ENCODE measurements around the gene UVRAG. TPM values are rescaled to one million over a fixed set of nuclear protein-coding genes. Genes with fewer than 3 reads are reported as not detected.

The UVRAG gene
- total RNA-seq, 1 donor from 2014 or later = 14.1 TPM

GRCh38 chr11:75981546-75981945, 166.5 kb downstream of the UVRAG start:
- H3K36me3 ChIP-seq (ENCODE audit: control insufficient read depth in 3 of 3, insufficient read depth in 3 of 3, low read length in 3 of 3) = peaks cover 0 to 12% (median 3%) of the 10 kb centered on the region in 3 donors
- no peak overlapping the region for H3K4me3 ChIP-seq (ENCODE audit: low read length in 3 of 3)
- H3K27me3 ChIP-seq (ENCODE audit: control insufficient read depth in 3 of 3, insufficient read depth in 3 of 3, low read length in 3 of 3) = no peaks in the 10 kb centered on the region
- no peaks in the 10 kb centered on the region for H3K9me3 ChIP-seq (ENCODE audit: control insufficient read depth in 3 of 3, low read length in 3 of 3)
- no peak overlapping the region for H3K9ac ChIP-seq (ENCODE audit: low read depth in 1 of 3, low read length in 3 of 3)
- H3K4me1 ChIP-seq (ENCODE audit: control insufficient read depth in 3 of 3, insufficient read depth in 3 of 3, low read length in 3 of 3) = peaks cover 0 to 6% (median 2%) of the 10 kb centered on the region in 3 donors
- no peak overlapping the region for H3K27ac ChIP-seq (ENCODE audit: low read depth, low read length)

GRCh38 chr11:75982309-75982708, 167.3 kb downstream of the UVRAG start:
- H3K27me3 ChIP-seq (ENCODE audit: control insufficient read depth in 3 of 3, insufficient read depth in 3 of 3, low read length in 3 of 3) = no peaks in the 10 kb centered on the region
- peaks cover 0 to 6% (median 2%) of the 10 kb centered on the region in 3 donors for H3K4me1 ChIP-seq (ENCODE audit: control insufficient read depth in 3 of 3, insufficient read depth in 3 of 3, low read length in 3 of 3)
- H3K27ac ChIP-seq (ENCODE audit: low read depth, low read length) = no peak overlapping the region
- peaks cover 0 to 12% (median 3%) of the 10 kb centered on the region in 3 donors for H3K36me3 ChIP-seq (ENCODE audit: control insufficient read depth in 3 of 3, insufficient read depth in 3 of 3, low read length in 3 of 3)
- no peaks in the 10 kb centered on the region for H3K9me3 ChIP-seq (ENCODE audit: control insufficient read depth in 3 of 3, low read length in 3 of 3)
- H3K9ac ChIP-seq (ENCODE audit: low read depth in 1 of 3, low read length in 3 of 3) = no peak overlapping the region
- no peak overlapping the region for H3K4me3 ChIP-seq (ENCODE audit: low read length in 3 of 3)

- H3K4me1 ChIP-seq (ENCODE audit: control insufficient read depth in 3 of 3, insufficient read depth in 3 of 3, low read length in 3 of 3) = peaks cover 0 to 6% (median 2%) of the 10 kb centered on the region in 3 donors
- H3K27ac ChIP-seq (ENCODE audit: low read depth, low read length) = no peak overlapping the region
- no peaks in the 10 kb centered on the region for H3K9me3 ChIP-seq (ENCODE audit: control insufficient read depth in 3 of 3, low read length in 3 of 3)
- peaks cover 0 to 12% (median 3%) of the 10 kb centered on the region in 3 donors for H3K36me3 ChIP-seq (ENCODE audit: control insufficient read depth in 3 of 3, insufficient read depth in 3 of 3, low read length in 3 of 3)
- H3K27me3 ChIP-seq (ENCODE audit: control insufficient read depth in 3 of 3, insufficient read depth in 3 of 3, low read length in 3 of 3) = no peaks in the 10 kb centered on the region
- no peak overlapping the region for H3K4me3 ChIP-seq (ENCODE audit: low read length in 3 of 3)
- H3K9ac ChIP-seq (ENCODE audit: low read depth in 1 of 3, low read length in 3 of 3) = no peak overlapping the region
Observed at GRCh38 chr11:75986966-75987365, 172.0 kb downstream of the UVRAG start.

GRCh38 chr11:75993126-75993525, 178.1 kb downstream of the UVRAG start:
- no peak overlapping the region for H3K27ac ChIP-seq (ENCODE audit: low read depth, low read length)
- H3K9ac ChIP-seq (ENCODE audit: low read depth in 1 of 3, low read length in 3 of 3) = no peak overlapping the region
- H3K9me3 ChIP-seq (ENCODE audit: control insufficient read depth in 3 of 3, low read length in 3 of 3) = no peaks in the 10 kb centered on the region
- H3K36me3 ChIP-seq (ENCODE audit: control insufficient read depth in 3 of 3, insufficient read depth in 3 of 3, low read length in 3 of 3) = no peaks in the 10 kb centered on the region
- no peaks in the 10 kb centered on the region for H3K4me1 ChIP-seq (ENCODE audit: control insufficient read depth in 3 of 3, insufficient read depth in 3 of 3, low read length in 3 of 3)
- no peak overlapping the region for H3K4me3 ChIP-seq (ENCODE audit: low read length in 3 of 3)
- no peaks in the 10 kb centered on the region for H3K27me3 ChIP-seq (ENCODE audit: control insufficient read depth in 3 of 3, insufficient read depth in 3 of 3, low read length in 3 of 3)

DNA sequence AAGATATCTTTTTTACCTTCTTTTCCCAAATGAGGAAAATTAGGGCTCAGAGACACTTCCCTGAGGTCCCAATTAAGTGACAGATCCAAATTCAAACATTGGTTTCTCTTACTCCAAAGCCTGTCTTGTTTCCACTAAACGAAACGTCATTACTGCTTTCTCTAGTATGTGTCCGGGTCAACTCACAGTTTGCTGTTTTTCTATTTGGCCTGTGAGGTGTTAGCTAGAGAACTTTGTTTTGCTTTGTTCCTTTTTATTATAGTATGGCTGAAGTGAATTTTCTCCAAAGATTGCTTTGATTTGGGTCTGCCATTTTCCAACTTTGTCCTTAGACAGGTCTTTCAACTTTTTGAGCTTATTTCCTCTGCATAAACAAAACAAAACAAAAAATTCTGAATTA, 179.6 kb downstream of the UVRAG start:
- Histone ChIP-seq H3K4me1 (ENCODE audit: control insufficient read depth in 3 of 3, insufficient read depth in 3 of 3, low read length in 3 of 3) (no peaks in the 10 kb centered on the region), H3K36me3 (ENCODE audit: control insufficient read depth in 3 of 3, insufficient read depth in 3 of 3, low read length in 3 of 3) (no peaks in the 10 kb centered on the region), H3K27me3 (ENCODE audit: control insufficient read depth in 3 of 3, insufficient read depth in 3 of 3, low read length in 3 of 3) (no peaks in the 10 kb centered on the region), H3K9ac (ENCODE audit: low read depth in 1 of 3, low read length in 3 of 3) (no peak overlapping the region), H3K9me3 (ENCODE audit: control insufficient read depth in 3 of 3, low read length in 3 of 3) (no peaks in the 10 kb centered on the region), H3K4me3 (ENCODE audit: low read length in 3 of 3) (no peak overlapping the region), H3K27ac (ENCODE audit: low read depth, low read length) (no peak overlapping the region)

GRCh38 chr11:75996523-75997442, 181.8 kb downstream of the UVRAG start:
- Histone ChIP-seq H3K4me1 (ENCODE audit: control insufficient read depth in 3 of 3, insufficient read depth in 3 of 3, low read length in 3 of 3) (no peaks in the 10 kb centered on the region), H3K27me3 (ENCODE audit: control insufficient read depth in 3 of 3, insufficient read depth in 3 of 3, low read length in 3 of 3) (no peaks in the 10 kb centered on the region), H3K4me3 (ENCODE audit: low read length in 3 of 3) (no peak overlapping the region), H3K9ac (ENCODE audit: low read depth in 1 of 3, low read length in 3 of 3) (no peak overlapping the region), H3K27ac (ENCODE audit: low read depth, low read length) (no peak overlapping the region), H3K36me3 (ENCODE audit: control insufficient read depth in 3 of 3, insufficient read depth in 3 of 3, low read length in 3 of 3) (no peaks in the 10 kb centered on the region), H3K9me3 (ENCODE audit: control insufficient read depth in 3 of 3, low read length in 3 of 3) (no peaks in the 10 kb centered on the region)

- no peaks in the 10 kb centered on the region for H3K27me3 ChIP-seq (ENCODE audit: control insufficient read depth in 3 of 3, insufficient read depth in 3 of 3, low read length in 3 of 3)
- H3K27ac ChIP-seq (ENCODE audit: low read depth, low read length) = no peak overlapping the region
- H3K36me3 ChIP-seq (ENCODE audit: control insufficient read depth in 3 of 3, insufficient read depth in 3 of 3, low read length in 3 of 3) = peaks cover 6 to 18% (median 17%) of the 10 kb centered on the region in 3 donors
- H3K4me1 ChIP-seq (ENCODE audit: control insufficient read depth in 3 of 3, insufficient read depth in 3 of 3, low read length in 3 of 3) = no peaks in the 10 kb centered on the region
- no peak overlapping the region for H3K9ac ChIP-seq (ENCODE audit: low read depth in 1 of 3, low read length in 3 of 3)
- no peaks in the 10 kb centered on the region for H3K9me3 ChIP-seq (ENCODE audit: control insufficient read depth in 3 of 3, low read length in 3 of 3)
- no peak overlapping the region for H3K4me3 ChIP-seq (ENCODE audit: low read length in 3 of 3)
Observed at GRCh38 chr11:76004400-76004799, 189.4 kb downstream of the UVRAG start.

- Histone ChIP-seq H3K36me3 (ENCODE audit: control insufficient read depth in 3 of 3, insufficient read depth in 3 of 3, low read length in 3 of 3) (peaks cover 6 to 18% (median 17%) of the 10 kb centered on the region in 3 donors), H3K27me3 (ENCODE audit: control insufficient read depth in 3 of 3, insufficient read depth in 3 of 3, low read length in 3 of 3) (no peaks in the 10 kb centered on the region), H3K27ac (ENCODE audit: low read depth, low read length) (no peak overlapping the region), H3K9ac (ENCODE audit: low read depth in 1 of 3, low read length in 3 of 3) (no peak overlapping the region), H3K4me1 (ENCODE audit: control insufficient read depth in 3 of 3, insufficient read depth in 3 of 3, low read length in 3 of 3) (no peaks in the 10 kb centered on the region), H3K9me3 (ENCODE audit: control insufficient read depth in 3 of 3, low read length in 3 of 3) (no peaks in the 10 kb centered on the region), H3K4me3 (ENCODE audit: low read length in 3 of 3) (no peak overlapping the region)
Observed at GRCh38 chr11:76005756-76006155, 190.7 kb downstream of the UVRAG start.

DNA sequence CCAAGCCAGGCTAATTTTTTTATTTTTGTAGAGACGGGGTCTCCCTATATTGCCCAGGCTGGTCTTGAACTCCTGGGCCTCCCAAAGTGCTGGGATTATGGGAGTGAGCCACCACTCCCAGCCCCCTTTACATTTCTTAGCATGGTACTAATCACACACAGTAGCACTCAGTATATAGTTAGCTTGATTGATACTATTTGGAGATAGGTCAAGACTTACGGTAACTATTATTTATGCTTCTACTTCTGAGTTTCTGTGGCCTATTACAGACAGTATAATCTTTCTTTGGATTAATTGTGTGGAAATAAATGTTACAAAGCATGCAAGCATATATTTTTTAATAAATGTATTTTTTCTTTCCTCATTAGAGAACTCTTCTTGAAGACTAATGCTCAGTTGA, 192.2 kb downstream of the UVRAG start:
- no peak overlapping the region for H3K4me3 ChIP-seq (ENCODE audit: low read length in 3 of 3)
- H3K9ac ChIP-seq (ENCODE audit: low read depth in 1 of 3, low read length in 3 of 3) = no peak overlapping the region
- H3K36me3 ChIP-seq (ENCODE audit: control insufficient read depth in 3 of 3, insufficient read depth in 3 of 3, low read length in 3 of 3) = peaks cover 6 to 18% (median 17%) of the 10 kb centered on the region in 3 donors
- H3K9me3 ChIP-seq (ENCODE audit: control insufficient read depth in 3 of 3, low read length in 3 of 3) = no peaks in the 10 kb centered on the region
- no peaks in the 10 kb centered on the region for H3K27me3 ChIP-seq (ENCODE audit: control insufficient read depth in 3 of 3, insufficient read depth in 3 of 3, low read length in 3 of 3)
- no peak overlapping the region for H3K27ac ChIP-seq (ENCODE audit: low read depth, low read length)
- no peaks in the 10 kb centered on the region for H3K4me1 ChIP-seq (ENCODE audit: control insufficient read depth in 3 of 3, insufficient read depth in 3 of 3, low read length in 3 of 3)

DNA sequence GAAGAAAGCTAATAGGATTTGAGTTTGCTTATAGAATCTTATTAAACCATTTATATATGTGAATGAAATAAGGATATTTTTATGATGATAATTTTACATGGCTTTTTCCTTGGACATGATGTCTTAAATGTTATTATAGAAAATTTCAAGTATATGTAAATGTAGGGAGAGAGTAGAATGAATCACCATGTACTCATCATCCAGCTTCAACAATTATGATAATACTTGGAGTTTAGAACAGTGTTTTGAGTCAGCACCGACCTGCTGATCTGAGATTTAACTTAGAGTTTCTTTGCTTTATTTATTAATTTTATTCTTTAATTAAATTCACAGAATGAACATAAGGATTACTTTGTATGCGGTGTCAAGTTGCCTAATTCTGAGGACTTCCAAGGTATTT, 193.5 kb downstream of the UVRAG start:
- Histone ChIP-seq H3K36me3 (ENCODE audit: control insufficient read depth in 3 of 3, insufficient read depth in 3 of 3, low read length in 3 of 3) (peaks cover 6 to 18% (median 17%) of the 10 kb centered on the region in 3 donors), H3K4me3 (ENCODE audit: low read length in 3 of 3) (no peak overlapping the region), H3K9me3 (ENCODE audit: control insufficient read depth in 3 of 3, low read length in 3 of 3) (no peaks in the 10 kb centered on the region), H3K27ac (ENCODE audit: low read depth, low read length) (no peak overlapping the region), H3K9ac (ENCODE audit: low read depth in 1 of 3, low read length in 3 of 3) (no peak overlapping the region), H3K27me3 (ENCODE audit: control insufficient read depth in 3 of 3, insufficient read depth in 3 of 3, low read length in 3 of 3) (no peaks in the 10 kb centered on the region), H3K4me1 (ENCODE audit: control insufficient read depth in 3 of 3, insufficient read depth in 3 of 3, low read length in 3 of 3) (peaks cover 0 to 3% (median 0%) of the 10 kb centered on the region in 3 donors)

Measured in skeletal muscle tissue (tissue), 4 donors.